ENCODE data around the gene MELK.

The MELK gene

DNA sequence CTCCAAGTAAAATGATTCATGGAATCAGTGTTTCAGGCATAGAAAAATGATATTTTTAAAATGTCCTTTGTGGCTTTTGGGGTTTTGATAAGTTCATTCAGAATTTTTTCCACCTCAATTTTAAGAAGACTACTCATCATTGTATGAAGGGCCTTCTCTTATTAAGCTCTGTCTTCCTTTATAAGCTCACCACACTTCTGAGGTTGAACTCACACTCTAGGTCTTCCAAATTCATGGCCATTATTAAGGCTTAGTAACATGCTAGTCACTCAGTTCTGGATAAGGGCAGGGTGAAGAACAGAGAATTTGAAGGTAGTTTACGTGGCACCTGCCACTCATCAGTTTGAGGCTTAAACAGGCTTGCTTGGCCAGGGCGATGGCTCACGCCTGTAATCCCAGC lies 4.2 kb downstream of the MELK start:
- no peak for DNase-seq (ENCODE audit: low read depth in 2 of 3, low spot score in 2 of 3)

DNA sequence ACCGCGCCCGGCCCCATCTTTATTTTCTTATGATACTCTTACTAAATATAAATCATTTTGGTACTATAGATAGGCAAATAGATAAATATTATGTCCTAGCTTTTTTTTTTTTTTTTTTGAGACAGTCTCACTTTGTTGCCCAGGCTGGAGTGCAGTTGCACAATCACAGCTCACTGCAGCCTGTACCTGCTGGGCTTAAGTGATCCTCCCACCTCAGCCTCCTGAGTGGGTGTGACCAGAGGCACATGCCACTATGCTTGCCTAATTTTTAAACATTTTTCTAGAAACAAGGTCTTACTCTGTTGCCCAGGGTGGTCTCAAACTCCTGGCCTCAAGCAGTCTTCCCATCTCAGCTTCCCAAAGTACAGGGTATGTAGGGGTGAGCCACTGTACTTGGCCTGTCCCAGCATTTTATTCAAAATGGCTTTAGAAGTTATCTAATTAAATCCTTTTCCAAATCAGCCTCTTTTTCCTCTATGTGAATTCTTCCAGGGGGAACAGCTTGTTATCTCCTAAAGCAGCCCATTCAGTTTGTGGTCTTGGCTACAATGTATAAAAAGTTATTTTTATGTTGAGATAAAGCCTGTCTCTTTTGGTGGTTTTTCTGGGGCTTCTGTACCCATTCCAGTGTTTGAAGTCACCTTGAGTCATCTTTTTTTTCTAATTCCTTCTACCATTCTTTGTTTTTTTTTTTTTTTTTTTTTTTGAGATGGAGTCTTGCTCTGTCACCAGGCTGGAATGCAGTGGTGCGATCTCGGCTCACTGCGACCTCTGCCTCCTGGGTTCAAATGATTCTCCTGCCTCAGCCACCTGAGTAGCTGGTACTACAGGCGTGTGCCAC lies 12.1 kb downstream of the MELK start:
- no peak for DNase-seq (ENCODE audit: low read depth in 2 of 3, low spot score in 2 of 3)

DNA sequence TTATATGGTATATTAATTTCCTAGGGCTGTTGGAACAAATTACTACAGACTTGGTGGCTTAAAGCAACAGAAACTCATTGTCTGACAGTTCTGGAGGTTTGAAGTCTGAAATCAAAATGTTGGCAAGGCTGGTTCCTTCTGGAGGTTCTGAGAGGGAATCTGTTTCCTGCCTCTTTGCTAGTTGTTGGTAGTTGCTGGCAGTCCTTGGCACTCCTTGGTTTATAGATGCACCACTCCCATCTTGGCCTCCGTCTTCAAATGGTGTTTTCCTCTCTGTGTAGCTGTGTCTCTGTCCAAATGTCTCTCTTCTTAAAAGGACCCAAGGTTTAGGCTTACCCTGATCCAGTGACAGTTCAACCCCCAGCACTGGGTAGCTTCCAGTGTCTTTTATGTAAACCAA lies 17.5 kb downstream of the MELK start:
- no peak for DNase-seq (ENCODE audit: low read depth in 2 of 3, low spot score in 2 of 3)

DNA sequence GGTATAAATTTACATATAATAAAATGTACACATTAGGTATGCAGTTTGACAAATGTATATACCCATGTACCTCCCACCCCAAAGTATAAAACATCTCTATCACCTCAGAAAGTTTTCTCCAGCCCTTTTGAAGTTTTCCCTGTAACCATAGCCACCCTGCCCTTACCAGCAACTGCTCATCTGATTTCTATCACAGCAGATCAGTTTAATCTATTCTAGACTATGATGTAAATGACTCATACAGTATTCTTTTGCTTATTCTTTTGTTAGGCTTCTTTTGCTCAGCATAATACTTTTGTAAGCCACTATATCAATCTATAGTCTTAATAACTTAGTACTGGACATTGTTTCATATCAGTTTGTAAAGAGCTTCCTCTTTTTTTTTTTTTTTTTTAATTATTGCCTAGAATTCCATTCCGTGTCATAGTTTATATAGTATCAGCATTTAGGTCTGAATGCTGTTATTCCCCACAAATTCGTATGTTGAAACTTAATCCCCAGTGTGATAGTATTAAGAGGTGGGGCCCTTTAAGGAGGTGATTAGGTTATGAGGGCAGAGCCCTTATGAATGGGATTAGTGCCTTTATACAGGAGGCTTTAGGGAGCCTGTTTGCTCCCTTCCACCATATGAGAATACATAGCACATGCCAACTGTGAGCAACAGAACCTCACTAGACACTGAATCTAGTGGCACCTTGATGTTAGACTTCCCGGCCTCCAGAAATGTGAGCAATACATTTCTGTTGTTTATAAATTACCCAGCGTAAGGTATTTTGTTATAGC lies 20.3 kb downstream of the MELK start:
- no peak for DNase-seq (ENCODE audit: low read depth in 2 of 3, low spot score in 2 of 3)

DNA sequence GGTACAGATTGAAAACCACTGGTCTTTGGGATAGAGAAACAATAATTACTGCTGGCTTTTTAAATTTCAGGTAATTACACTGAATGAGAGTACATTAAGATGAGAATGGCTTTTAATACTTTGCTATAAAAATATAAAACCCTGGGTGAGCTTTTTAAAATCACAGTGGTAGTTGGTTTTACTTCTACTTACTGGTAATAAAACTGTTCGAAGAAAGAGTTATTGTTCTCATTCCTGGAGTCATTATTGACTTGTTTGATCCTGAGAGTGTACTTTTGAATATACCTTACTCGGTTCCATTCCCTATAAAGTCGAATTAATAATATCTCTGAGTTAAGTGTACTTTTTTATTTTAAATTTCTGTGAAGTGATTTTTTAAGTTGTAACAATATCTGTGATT lies 21.5 kb downstream of the MELK start:
- DNase-seq (ENCODE audit: low read depth in 2 of 3, low spot score in 2 of 3): no peak

DNA sequence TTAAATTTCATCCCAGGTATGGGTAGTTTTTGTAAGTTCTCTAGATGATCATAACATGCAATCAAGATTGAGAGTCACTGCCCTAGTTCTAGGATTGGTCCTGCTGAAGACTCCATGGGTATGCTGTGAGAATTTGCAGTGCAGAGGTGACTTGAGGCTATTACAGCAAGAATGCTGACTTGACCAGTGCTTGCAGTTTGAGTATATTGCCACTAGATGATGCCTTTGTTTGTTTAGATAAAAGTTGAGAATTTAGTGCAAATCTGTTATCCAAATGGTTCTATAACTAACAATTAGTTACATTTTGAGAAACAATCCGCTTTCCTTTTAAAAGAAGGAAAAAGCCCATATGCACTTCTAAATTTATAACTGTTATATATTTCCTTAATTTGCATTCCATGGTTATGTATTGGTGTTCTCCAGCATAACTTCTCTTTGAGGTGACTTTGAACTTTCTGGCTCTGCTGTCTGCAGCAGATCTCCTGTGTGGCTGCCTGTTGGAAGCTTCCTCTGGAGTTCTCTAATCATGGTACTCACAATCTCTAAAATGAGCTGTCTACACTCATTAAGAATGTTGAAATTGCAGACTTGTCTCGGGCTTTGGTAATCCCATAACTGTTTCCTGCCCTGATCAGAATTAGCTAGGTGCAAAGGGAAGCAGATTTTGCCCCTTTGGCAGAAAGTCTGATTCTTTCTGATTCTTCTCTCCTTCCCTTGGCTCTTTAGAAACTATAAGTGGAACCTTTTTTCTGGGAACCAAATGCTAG lies 24.9 kb downstream of the MELK start:
- DNase-seq (ENCODE audit: low read depth in 2 of 3, low spot score in 2 of 3): no peak

DNA sequence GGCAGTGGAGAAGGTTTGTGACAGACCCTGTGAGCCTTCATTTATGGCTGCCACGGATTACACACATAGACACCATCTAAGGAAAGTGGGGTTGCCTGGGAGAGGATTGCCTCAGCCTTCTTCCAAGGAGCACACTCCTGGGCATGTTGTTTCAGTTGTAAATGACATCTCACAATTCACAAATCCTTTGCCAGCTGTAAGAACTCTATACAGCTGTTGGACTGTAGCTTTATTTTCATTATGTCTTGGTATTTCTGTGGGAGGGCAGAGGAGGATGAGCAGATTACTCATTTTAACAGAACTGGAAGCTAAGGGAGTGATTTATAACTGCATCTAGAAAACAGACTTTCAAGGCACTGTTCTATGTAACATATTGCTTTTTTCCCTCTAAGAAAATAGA lies 25.6 kb downstream of the MELK start:
- DNase-seq (ENCODE audit: low read depth in 2 of 3, low spot score in 2 of 3): no peak

DNA sequence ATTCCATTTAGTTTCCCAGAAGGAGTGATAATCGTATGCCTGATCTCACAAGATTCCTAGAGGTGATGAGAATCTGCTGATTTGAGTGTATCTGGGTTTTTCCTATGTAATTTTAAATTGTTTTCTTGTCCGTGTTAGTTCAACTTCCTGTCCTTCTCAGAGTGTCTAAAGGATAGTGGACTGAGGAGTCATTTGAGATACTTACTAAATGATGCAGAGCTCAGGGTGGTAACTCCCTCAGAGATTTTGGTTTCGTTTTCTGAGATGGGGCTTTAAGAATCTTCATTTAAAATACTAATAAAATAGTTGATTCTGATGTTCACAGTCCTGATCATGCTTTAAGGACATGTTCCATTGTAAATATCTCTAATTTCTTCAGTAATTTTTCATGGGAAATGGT lies 30.3 kb downstream of the MELK start:
- no peak for DNase-seq (ENCODE audit: low read depth in 2 of 3, low spot score in 2 of 3)

DNA sequence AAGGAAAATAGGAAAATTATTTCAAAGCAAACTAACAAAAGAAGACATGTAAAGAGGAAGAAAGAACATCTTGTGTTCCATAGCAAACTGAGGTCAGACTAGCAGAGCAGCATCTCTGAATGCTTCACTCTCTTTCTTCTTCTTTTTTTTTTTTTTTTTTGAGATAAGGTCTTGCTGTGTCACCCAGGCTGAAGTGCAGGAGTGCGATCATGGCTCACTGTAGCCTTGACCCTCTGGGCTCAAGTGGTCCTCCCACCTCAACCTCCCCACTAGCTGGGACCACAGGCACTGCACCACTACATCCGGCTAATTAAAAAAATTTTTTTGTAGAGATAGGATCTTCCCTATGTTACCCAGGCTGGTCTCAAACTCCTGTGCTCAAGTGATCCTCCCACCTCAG lies 36.6 kb downstream of the MELK start:
- DNase-seq (ENCODE audit: low read depth in 2 of 3, low spot score in 2 of 3): no peak

DNA sequence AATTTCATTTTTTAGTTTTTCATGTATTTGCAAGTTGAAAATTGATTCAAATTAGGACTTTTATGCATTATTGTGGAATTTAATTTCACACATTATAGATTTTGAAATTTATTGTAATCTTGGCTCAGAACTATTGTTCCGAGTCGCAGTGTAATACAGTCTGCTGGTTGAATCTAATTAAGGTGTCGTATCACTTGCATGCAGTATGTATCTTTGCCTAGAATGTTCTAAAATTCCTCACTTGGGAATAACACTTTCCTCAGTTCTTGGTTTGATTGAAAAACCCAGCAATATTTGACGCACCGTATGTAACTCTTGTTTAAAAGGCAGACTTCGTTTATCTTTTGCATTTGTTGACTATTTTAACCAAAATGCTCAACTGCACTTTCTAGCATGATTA lies 49.4 kb downstream of the MELK start:
- no peak for DNase-seq (ENCODE audit: low read depth in 2 of 3, low spot score in 2 of 3)

DNA sequence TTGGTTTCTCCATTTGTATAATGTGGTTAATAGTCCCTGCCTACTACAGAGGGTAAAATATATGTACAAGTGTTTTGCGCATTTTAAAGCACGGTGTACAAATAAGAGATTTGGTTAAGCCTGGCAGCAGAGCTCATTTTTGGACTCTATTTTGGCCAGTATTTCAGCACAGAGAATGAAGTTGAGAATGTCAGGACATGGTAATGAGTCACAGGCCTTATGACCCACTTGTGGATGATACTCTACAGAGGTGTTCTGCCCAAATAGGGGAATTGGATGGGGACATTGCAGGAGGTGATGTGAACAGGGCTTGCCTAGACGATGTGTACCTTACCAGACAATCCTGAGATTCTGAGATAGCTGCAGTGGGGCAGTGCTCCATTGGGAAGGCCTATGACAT lies 50.6 kb downstream of the MELK start:
- DNase-seq (ENCODE audit: low read depth in 2 of 3, low spot score in 2 of 3): no peak

DNA sequence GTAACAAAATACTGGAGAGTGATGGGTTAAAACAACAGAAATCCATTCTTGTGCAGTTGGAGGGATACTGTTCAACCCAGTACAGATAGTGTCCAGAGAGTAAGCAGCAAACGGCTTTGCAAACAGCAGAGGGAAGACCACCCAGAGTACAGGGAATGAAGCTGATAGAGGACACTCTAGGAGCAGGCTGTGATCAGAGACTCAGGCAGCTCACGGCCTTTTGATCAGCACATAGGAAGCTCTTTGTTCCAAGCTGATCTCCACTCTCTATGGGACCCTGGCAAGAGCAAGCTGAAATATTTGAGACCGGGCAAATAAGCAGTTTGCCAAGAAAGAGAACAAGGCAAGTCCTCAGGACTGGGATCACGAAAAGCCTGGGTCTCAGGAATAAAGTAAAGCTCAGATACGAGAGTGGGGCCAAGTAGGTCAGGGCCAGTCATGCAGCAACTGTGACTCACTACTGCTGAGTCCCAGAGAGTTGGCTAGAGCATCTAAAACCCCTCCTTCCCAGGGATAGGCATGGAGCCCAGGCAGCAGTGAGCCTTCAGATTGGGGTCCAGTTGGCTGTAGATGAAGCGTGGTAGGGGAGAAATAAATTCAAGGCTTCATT lies 52.4 kb downstream of the MELK start:
- no peak for DNase-seq (ENCODE audit: low read depth in 2 of 3, low spot score in 2 of 3)

DNA sequence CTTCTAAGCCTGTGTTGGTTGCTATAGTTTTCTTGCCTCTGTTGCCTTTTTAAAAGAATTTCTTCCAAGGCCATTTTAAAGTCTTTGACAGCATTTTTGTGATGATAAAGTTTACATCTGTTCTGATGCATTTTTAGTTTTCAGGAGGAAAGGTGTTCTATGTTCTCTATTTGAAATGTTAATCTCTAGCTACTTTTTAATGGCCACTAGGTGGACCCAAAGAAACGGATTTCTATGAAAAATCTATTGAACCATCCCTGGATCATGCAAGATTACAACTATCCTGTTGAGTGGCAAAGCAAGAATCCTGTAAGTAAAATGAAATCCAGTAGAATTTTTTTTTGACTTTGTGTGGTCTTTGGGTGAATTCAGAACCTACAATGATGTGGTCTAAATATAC lies 60.2 kb downstream of the MELK start:
- DNase-seq (ENCODE audit: low read depth in 2 of 3, low spot score in 2 of 3): no peak

DNA sequence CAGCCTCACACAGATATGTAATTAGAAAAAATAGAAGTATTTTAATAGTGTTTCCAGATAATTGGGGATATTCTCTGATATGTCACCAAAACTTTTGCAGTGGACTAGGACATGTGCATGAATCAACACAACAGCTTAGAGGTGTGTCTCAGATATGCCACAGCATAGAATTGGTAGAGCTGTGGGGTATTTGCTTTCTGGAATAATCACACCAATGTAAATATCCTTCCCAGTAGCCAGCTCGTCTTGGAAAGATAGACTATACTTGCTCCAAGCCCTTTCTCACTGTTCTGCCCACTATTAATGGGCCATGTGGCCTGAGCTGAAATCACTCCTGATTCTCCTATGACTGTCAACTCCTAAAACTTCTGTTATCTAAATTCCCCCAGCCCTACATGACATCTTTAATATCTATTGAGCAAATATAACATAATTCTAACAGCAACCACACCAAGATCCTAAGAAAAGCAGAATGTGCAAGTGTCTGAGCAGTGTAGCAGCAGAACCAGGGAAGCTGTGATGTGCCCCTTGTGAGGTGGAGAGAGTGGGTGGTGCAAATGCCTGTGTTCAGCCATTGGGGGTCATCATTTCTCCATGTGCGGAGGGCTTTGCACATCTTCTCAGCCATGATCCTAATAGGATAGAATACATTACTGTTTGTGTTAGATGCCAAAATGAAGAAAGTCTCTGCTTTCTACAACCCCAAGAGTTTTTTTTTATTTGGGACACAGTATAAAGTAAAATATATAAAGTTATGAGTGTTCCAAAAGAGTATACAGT lies 65.0 kb downstream of the MELK start:
- DNase-seq (ENCODE audit: low read depth in 2 of 3, low spot score in 2 of 3): no peak

DNA sequence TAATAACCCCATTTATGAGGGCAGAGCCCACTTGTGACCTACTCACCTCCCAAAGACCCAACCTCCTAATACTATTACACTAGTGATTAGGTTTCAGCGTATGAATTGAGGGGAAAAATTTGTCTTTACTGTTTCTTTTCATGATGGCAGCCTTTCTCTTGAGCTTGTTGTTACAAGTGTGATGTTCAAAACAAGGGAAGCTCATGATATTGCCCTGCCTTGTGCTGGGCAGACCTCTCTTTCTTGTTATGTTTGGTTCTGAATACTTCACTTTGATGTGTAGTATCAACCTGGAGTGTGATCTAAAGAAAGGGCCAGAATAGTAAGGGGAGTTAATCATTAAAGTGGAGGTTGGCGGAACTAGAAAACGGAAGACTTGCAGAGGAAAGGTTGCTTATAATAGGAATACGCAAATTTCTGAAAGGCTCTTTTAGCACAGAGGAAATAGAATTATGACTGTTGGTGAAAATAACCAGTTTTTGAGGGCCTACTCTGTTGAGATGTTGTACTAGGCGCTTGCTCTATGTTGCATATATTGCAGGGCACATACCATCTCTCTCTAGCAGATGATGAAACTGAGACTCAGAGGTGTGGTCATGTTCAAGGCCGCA lies 68.2 kb downstream of the MELK start:
- DNase-seq (ENCODE audit: low read depth in 2 of 3, low spot score in 2 of 3): no peak

DNA sequence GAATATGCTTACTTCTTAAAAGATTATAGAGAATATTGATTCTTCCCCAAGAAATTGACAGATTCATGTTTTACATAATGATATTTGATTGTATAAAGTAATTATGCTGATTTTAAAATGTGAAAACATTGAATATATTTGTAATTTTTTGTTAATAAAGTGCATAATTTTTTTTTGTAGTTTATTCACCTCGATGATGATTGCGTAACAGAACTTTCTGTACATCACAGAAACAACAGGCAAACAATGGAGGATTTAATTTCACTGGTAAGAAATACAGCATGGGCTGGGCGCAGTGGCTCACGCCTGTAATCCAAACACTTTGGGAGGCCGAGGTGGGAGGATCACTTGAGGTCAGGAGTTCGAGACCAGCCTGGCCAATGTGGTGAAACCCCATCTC lies 70.1 kb downstream of the MELK start:
- DNase-seq (ENCODE audit: low read depth in 2 of 3, low spot score in 2 of 3): no peak

DNA sequence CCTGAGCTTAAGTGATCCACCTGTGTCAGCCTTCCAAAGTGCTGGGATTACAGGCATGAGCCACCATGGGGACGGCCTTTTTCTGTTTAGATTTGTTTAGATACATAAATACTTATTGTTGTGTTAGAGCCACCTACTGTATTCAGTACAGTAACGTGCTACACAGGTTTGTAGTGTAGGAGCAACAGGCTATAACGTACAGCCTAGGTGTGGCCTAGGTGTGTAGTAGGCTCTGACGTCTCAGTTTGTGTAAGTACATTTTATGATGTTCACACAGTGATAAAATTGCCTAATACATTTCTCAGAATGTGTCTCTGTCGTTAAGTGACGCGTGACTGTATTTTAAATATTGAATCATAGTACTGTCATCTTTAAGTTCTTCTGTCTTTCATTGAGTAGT lies 84.1 kb downstream of the MELK start:
- no peak for DNase-seq (ENCODE audit: low read depth in 2 of 3, low spot score in 2 of 3)

DNA sequence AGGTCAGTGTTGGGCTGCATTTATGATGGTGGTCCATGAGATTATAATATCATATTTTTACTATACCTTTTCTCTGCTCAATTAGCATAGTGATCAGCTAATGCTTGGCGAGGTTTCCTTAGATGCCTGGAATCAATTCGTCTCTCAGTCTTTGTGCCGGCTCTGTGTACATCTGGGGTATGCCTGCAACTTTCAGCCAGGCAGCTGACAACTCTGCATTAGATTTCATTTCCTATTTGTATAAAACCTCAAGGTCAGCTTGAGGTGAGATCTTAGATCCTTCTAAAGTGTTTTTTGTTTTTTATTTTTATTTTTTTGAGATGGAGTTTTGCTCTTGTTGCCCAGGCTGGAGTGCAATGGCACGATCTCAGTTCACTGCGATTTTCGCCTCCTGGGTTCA lies 86.8 kb downstream of the MELK start:
- DNase-seq (ENCODE audit: low read depth in 2 of 3, low spot score in 2 of 3): no peak

DNA sequence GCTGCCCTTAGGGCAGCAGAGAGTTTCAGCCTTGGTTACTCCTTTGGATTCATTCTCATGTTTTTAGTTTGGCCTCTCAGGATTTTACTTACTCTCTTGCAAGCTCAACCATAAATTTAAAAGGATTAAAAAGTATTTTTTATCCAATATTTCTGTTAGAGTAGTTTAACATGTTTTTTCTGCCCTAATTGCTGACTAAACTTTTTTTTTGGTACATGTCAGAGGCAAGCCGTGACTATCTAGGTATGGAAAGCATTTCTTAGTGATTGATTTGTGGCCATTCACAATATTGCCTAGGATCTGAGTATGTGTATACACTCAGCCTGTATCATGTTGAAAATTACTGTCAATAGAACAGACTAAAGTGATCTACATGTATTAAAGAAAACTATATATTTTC lies 92.1 kb downstream of the MELK start:
- DNase-seq (ENCODE audit: low read depth in 2 of 3, low spot score in 2 of 3): no peak

DNA sequence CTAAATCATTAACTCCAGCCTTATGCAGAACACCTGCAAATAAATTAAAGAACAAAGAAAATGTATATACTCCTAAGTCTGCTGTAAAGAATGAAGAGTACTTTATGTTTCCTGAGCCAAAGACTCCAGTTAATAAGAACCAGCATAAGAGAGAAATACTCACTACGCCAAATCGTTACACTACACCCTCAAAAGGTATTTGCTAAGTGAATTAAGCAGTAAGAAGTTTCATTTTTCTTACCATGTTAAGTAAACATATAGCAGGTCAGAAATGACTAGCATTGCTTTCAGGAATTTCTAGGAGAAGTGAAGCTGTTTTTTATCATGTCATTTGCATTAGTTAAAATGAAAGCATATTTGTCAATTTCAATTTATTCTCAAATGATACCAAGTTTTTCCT lies 92.7 kb downstream of the MELK start:
- DNase-seq (ENCODE audit: low read depth in 2 of 3, low spot score in 2 of 3): no peak
